ENCODE measurements around the gene CACNA2D3.

Gene CACNA2D3

GRCh38 chr3:54341811-54342210 is 219.5 kb downstream of the CACNA2D3 start:
- no peak for DNase-seq (ENCODE audit: low read depth)

GRCh38 chr3:54342676-54343075 is 220.3 kb downstream of the CACNA2D3 start:
- no peak for DNase-seq (ENCODE audit: low read depth)

- DNase-seq (ENCODE audit: low read depth): no peak
Measured at GRCh38 chr3:54343495-54343894, 221.1 kb downstream of the CACNA2D3 start.

GRCh38 chr3:54344601-54345231 is 222.4 kb downstream of the CACNA2D3 start:
- DNase-seq (ENCODE audit: low read depth): no peak

DNA sequence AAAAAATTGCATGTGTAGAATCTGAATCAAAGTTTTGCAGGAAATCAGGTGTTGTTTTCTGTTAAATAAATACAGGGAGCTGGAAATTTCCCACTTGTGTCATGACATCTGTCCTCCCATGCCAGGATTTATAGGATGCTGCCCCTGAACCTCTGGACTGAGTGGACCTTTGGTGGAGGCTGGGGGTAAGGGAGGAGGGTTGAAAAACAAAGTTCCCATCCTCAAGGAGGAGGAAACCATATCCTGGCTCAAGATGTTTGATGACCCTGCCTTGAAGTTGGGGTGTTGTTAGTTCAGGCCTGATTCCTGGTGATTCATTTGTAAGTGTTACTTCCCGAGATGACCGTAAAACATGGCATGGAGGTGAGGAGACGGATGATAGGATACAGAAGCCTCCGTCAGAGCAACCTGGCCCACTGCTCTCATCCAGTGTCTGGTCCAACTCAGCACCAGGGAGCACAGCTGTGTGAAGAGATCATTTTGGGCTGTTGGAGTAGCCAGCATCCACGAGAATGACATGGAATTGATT is 223.6 kb downstream of the CACNA2D3 start:
- DNase-seq (ENCODE audit: low read depth): no peak

- DNase-seq (ENCODE audit: low read depth): no peak
Measured at GRCh38 chr3:54347060-54347459, 224.7 kb downstream of the CACNA2D3 start.

GRCh38 chr3:54347933-54348332 is 225.6 kb downstream of the CACNA2D3 start:
- DNase-seq (ENCODE audit: low read depth): no peak

GRCh38 chr3:54349231-54349652 is 226.9 kb downstream of the CACNA2D3 start:
- no peak for DNase-seq (ENCODE audit: low read depth)

- no peak for DNase-seq (ENCODE audit: low read depth)
Measured at GRCh38 chr3:54349691-54350090, 227.3 kb downstream of the CACNA2D3 start.

GRCh38 chr3:54353546-54353945 is 231.2 kb downstream of the CACNA2D3 start:
- no peak for DNase-seq (ENCODE audit: low read depth)

DNA sequence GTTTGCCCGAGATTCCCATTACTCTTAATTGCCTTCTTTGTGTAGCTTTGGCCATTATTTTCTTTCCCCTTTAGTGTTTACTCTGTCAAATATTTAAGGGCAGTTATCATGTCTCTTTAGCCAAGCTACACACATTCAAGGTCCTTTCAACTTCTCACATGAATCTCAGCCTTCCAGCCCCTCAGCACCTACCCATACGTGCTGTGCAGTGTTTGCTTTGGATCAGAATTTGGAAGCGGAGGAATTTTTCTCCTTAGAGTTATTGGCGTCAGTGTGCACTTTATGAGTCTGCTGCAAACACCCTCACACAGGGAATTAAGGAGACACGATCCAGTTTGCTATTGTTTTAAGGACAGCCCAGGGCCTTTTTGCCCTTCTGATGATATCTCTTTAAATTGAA is 231.6 kb downstream of the CACNA2D3 start:
- DNase-seq (ENCODE audit: low read depth): no peak

GRCh38 chr3:54355800-54356199 is 233.4 kb downstream of the CACNA2D3 start:
- DNase-seq (ENCODE audit: low read depth): no peak

DNA sequence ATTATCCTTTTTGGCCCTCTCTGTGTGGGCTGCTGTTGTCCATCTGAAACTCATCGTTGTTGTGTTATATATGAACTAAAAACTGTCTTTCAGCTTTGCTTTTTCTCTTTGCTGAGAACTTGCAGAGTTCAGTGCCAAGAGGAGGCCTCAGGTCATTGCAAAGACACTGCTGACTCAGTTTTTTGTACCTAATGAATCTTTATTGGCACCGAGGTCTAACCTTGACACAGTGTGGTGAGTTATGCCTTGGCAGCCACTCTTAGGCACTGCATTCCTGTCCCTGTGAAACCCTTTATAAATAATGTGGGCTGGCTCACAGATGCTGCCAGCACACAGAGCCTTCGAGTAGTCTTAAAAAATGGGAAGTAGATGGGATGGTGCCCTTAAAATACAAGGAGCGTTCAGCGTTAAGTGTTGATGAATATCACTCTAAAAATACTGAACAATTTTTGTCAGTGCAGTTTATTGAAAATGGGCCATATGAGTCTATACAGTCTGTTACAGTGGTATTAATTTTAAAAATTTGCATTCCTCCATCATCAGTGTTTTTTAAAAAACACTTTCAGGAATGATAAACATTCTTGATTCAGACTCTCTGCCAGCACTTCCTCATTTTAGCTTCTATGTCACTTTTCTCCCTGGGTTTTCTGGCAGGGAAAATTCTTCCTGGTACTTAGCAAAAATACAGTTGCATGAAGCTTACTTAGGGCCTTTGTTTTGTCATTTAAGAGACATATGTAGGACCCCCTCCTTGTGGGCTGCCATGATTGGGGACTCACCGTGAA is 234.1 kb downstream of the CACNA2D3 start:
- no peak for DNase-seq (ENCODE audit: low read depth)

GRCh38 chr3:54357301-54357700 is 234.9 kb downstream of the CACNA2D3 start:
- no peak for DNase-seq (ENCODE audit: low read depth)

DNA sequence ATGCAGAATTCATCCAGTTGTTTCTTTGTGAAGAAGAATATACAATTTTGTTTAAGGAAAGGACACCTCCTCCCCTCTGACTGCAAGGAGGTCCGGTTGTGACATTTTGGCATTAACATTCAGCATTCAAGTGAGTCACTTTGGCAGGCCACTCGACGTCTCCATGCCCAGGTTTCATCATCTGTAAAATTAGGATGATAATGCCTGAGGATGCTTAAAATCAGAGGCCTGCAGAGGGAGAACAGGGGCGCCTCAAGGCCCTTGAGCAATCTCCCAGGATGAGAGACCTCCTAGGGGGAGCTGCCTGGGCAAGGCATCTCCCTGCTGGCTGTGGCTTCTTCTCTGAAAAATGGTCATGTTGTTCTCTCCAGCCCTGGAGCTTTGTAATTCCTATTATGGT is 236.0 kb downstream of the CACNA2D3 start:
- DNase-seq (ENCODE audit: low read depth): no peak

DNA sequence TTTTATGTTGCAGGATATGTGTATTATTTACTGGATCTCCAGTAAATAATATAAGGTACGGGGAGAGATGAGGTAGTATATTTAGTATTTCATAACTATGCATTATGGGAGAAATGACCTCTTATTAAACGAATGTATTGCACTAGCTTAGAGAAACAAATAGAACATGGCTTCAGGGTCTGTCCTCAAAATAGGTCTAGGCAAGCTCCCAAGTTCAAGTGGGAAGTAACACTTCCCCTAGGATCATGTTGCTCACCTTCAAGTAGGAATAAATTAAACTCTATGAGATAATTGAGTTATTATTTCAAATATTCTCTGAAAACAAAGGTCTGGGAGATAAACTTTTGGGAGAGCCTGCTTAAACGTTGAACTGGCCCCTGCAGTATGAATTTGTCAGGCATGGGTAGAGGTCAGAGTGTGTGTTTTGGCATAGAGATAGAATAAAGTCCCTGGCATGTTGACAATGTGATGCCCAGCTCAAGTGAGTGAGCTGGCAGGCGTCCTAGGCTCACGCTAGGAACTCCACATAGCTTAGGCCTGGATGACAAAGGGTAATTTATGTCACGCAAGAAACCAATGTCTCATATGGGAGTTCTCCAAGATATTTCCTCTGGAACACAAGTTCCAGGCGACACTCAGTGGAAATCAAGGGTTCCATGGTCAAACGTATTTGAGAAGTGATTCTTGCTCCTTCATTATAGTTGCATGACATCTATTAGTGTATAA is 236.8 kb downstream of the CACNA2D3 start:
- no peak for DNase-seq (ENCODE audit: low read depth)

DNA sequence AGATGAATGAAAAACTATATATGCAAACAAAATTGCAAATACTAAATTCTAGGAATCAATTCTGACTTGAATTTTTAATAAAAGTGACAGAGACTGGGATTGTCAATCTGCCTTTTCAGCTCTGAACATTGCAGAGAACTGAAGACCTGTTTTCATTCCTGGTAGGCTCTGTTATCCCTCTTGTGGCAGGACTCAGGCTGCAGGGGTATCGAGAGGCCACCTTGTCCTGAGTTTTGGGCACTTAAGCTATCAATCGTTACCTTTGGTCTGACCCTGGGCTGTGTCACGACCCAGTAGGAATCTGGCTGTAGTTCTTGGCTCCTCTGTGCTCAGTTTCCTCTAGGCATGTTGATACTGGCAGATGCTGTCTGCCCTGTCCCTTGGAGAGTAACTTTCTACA is 238.0 kb downstream of the CACNA2D3 start:
- no peak for DNase-seq (ENCODE audit: low read depth)

- no peak for DNase-seq (ENCODE audit: low read depth)
Measured at GRCh38 chr3:54361746-54362283, 239.5 kb downstream of the CACNA2D3 start.

DNA sequence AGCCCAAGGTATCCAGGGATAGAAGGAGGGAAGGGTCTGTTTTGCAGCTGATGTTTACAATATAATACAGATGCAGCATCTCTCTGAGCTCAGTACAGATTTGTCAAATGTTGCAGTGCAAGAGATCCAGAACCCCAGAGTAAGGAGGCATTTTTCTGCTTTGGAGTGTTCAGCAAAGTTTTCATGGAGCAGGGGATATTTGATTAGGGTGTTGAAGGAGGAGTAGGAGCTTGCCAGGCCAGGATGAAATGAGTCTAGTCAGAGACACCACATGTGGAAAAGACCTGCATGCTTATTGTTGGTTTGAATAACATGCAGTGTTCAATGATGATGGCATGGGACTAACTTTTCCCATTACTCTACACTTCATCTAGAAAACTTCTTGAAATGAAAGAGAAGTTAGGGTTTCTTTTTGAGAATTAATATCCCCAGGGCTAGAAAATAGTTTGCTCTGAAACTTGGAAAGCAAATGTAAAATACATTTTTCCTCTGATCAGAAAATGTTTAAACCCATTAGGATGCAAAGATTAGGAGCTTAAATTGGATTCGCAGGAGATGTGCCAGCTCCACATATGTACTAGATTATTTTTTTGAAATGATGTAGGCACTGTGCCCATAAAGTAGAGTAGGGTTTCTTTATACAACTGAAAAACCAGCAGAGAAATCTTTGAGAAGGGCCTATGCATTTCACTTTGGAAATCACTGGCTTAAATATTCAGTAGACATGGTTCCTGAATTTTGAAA is 243.8 kb downstream of the CACNA2D3 start:
- no peak for DNase-seq (ENCODE audit: low read depth)

- DNase-seq (ENCODE audit: low read depth): no peak
Measured at GRCh38 chr3:54366839-54367238, 244.5 kb downstream of the CACNA2D3 start.

- no peak for DNase-seq (ENCODE audit: low read depth)
Measured at GRCh38 chr3:54372232-54372631, 249.9 kb downstream of the CACNA2D3 start.
